CD4-positive, CD25-positive, alpha-beta regulatory T cell (primary cell): ENCODE results near the gene CST5. TPM values are rescaled to one million over a fixed set of nuclear protein-coding genes. Genes with fewer than 3 reads are reported as not detected.
A peak's percentile ranks its signal among the peaks of the same experiment; 100 is the strongest.
"Not testable (repeated sequence)": the region's sequence is repeated elsewhere in the genome, so short reads cannot be mapped to it uniquely, and the experiment has no call there.

Experiments used
- ATAC-seq, 2 donors: fragments of 150-1000 bp; cut with Tn5 transposase; one replicate each; pipeline ENCODE4 v1.10.0; 2021; ENCODE audit warnings: low read depth in 2 of 2, moderate number of reproducible peaks in 2 of 2, moderate library complexity in 1 of 2
- DNase-seq, 3 donors: peaks; one replicate each; pipeline versions ENCODE4 v3.0.0 to v3.0.0-alpha.2; 2012 to 2022; ENCODE audit warnings: mixed read lengths in 1 of 3
- H3K27ac ChIP-seq: one replicate; pipeline ENCODE4 v1.7.0; 2013; ENCODE audit warnings: mild to moderate bottlenecking, low read length; ENCODE audit not compliant: insufficient read depth, poor library complexity, severe bottlenecking
- H3K27me3 ChIP-seq: one replicate; pipeline ENCODE4 v1.7.0; 2013; ENCODE audit warnings: low read length; ENCODE audit not compliant: control insufficient read depth, insufficient read depth
- H3K36me3 ChIP-seq: one replicate; pipeline ENCODE4 v1.7.0; 2013; ENCODE audit warnings: mild to moderate bottlenecking, low read length, moderate library complexity; ENCODE audit not compliant: control insufficient read depth, insufficient read depth
- H3K4me1 ChIP-seq: 2 replicates; pipeline ENCODE4 v1.7.0; 2013; ENCODE audit warnings: mild to moderate bottlenecking, low read length; ENCODE audit not compliant: insufficient read depth, control insufficient read depth, poor library complexity, severe bottlenecking
- H3K4me3 ChIP-seq: one replicate; pipeline ENCODE4 v1.7.0; 2013; ENCODE audit warnings: low read depth, mild to moderate bottlenecking, low read length, moderate library complexity
- H3K9me3 ChIP-seq, 2 experiments: 1 replicate in 1 of 2; 2 replicates in 1 of 2; pipeline ENCODE4 v1.7.0; 2013; ENCODE audit warnings: low read length in 2 of 2, mild to moderate bottlenecking in 1 of 2, moderate library complexity in 1 of 2; ENCODE audit not compliant: control insufficient read depth in 2 of 2
- H3K27ac Mint-ChIP-seq, 3 donors: one replicate each; pipeline ENCODE4 v1.8.0; 2020 to 2022; ENCODE audit warnings: mild to moderate bottlenecking in 3 of 3, mixed read lengths in 3 of 3, moderate library complexity in 2 of 3
- H3K27me3 Mint-ChIP-seq: one replicate; pipeline ENCODE4 v1.8.0; 2022; ENCODE audit warnings: mild to moderate bottlenecking, mixed read lengths
- H3K36me3 Mint-ChIP-seq: one replicate; pipeline ENCODE4 v1.8.0; 2020; ENCODE audit warnings: mixed read lengths
- H3K4me1 Mint-ChIP-seq, 4 donors: one replicate each; pipeline ENCODE4 v1.8.0; 2020 to 2022; ENCODE audit warnings: mixed read lengths in 4 of 4, mild to moderate bottlenecking in 1 of 4
- H3K4me3 Mint-ChIP-seq, 4 donors: one replicate each; pipeline ENCODE4 v1.8.0; 2020 to 2022; ENCODE audit warnings: mild to moderate bottlenecking in 4 of 4, mixed read lengths in 4 of 4, moderate library complexity in 3 of 4
- H3K9me3 Mint-ChIP-seq, 7 donors: one replicate each; pipeline ENCODE4 v1.8.0; 2020 to 2022; ENCODE audit warnings: mixed read lengths in 7 of 7, mild to moderate bottlenecking in 3 of 7, moderate library complexity in 2 of 7
- polyA plus RNA-seq, 4 donors: library from polyadenylated mRNA; unstranded; fragments of 300-500 nt; fragmentation: Illumina TruSeq; gene quantifications; one replicate each; pipeline ENCODE4 v1.2.3, GENCODE V29; 2021
- total RNA-seq: library from RNA; stranded (reverse); gene quantifications from one replicate; pipeline ENCODE4 v1.2.3, GENCODE V29; 2022

CST5 gene
- total and polyA plus RNA-seq, 5 donors from 2014 or later = not detected

GRCh38 chr20:23832775-23833513 is 46.6 kb downstream of the CST5 start:
- no peaks in the 10 kb centered on the region for H3K4me1 Mint-ChIP-seq
- no peak overlapping the region for H3K4me3 Mint-ChIP-seq
- DNase-seq (no peak), ATAC-seq (no peak)
- H3K9me3 ChIP-seq = no peaks in the 10 kb centered on the region
- H3K27ac ChIP-seq = no peak overlapping the region
- H3K4me1 ChIP-seq = no peaks in the 10 kb centered on the region
- H3K27ac Mint-ChIP-seq = no peak overlapping the region
- H3K4me3 ChIP-seq = no peak overlapping the region
- H3K27me3 Mint-ChIP-seq = peaks cover 1% of the 10 kb centered on the region
- peaks cover 0 to 2% (median 0%) of the 10 kb centered on the region in 7 donors for H3K9me3 Mint-ChIP-seq
- H3K36me3 Mint-ChIP-seq = no peaks in the 10 kb centered on the region
- H3K27me3 ChIP-seq = no peaks in the 10 kb centered on the region
- H3K36me3 ChIP-seq = no peaks in the 10 kb centered on the region

GRCh38 chr20:23831961-23832360 is 47.6 kb downstream of the CST5 start:
- not testable (repeated sequence) for H3K27me3 Mint-ChIP-seq, H3K4me3 Mint-ChIP-seq, H3K27ac ChIP-seq, H3K4me3 ChIP-seq, H3K27ac Mint-ChIP-seq, H3K4me1 Mint-ChIP-seq, H3K9me3 Mint-ChIP-seq, H3K4me1 ChIP-seq, ATAC-seq, H3K36me3 Mint-ChIP-seq, DNase-seq, H3K36me3 ChIP-seq, H3K9me3 ChIP-seq, H3K27me3 ChIP-seq

- Histone ChIP-seq H3K4me1 (no peaks in the 10 kb centered on the region), H3K36me3 (no peaks in the 10 kb centered on the region), H3K4me3 (no peak within 1 kb of the TSS), H3K9me3 (no peaks in the 10 kb centered on the region), H3K27ac (no peak within 1 kb of the TSS), H3K27me3 (no peaks in the 10 kb centered on the region)
- H3K27me3 Mint-ChIP-seq = no peaks in the 10 kb centered on the region
- DNase-seq (no peak), ATAC-seq (no peak)
- peaks cover 0 to 2% (median 0%) of the 10 kb centered on the region in 4 donors for H3K4me1 Mint-ChIP-seq
- H3K36me3 Mint-ChIP-seq = no peaks in the 10 kb centered on the region
- no peak within 1 kb of the TSS for H3K27ac Mint-ChIP-seq
- H3K9me3 Mint-ChIP-seq = peaks cover 0 to 1% (median 0%) of the 10 kb centered on the region in 7 donors
- peak within 1 kb of the TSS in 1 of 4 donors; percentile 52 for H3K4me3 Mint-ChIP-seq
Measured at GRCh38 chr20:23826541-23827021, 53.0 kb downstream of the CST5 start, which contains the start of gene CST2. Gene CST2, minus strand, starts transcription at chr20:23826729. Its CDS starts 69 bp downstream, at chr20:23826660.

Other genes with a start within 250 kb of the CST5 start
- gene CST3, start 241.8 kb downstream of the CST5 start, total RNA-seq = 2.5 TPM
- 1 to 10 TPM in 3 of 4 donors, under 1 TPM in 1; 0.73 to 2.7 (median 1.6) TPM for gene CST3, start 241.8 kb downstream of the CST5 start, polyA plus RNA-seq
- gene CST4, start 190.7 kb downstream of the CST5 start, total RNA-seq = not detected
- gene CST4, start 190.7 kb downstream of the CST5 start, polyA plus RNA-seq = not detected
- gene CST1, start 128.8 kb downstream of the CST5 start, total RNA-seq = not detected
- not detected for gene CST1, start 128.8 kb downstream of the CST5 start, polyA plus RNA-seq
- gene CST2, start 53.0 kb downstream of the CST5 start, total RNA-seq = not detected
- gene CST2, start 53.0 kb downstream of the CST5 start, polyA plus RNA-seq = not detected
- not detected for gene GGTLC1, start 109.0 kb upstream of the CST5 start, total RNA-seq
- not detected for gene GGTLC1, start 109.0 kb upstream of the CST5 start, polyA plus RNA-seq